SK-N-SH treated with all-trans-retinoic acid at 6 μM for 48 hours (cell line): ENCODE data around the gene CNTD1.

Source experiments
- ATAC-seq: fragments of 200-7000 bp; cut with Tn5 transposase; 3 replicates; pipeline ENCODE4 v1.9.1; 2020; ENCODE audit warnings: mild to moderate bottlenecking, moderate library complexity
- ARNTL ChIP-seq: fragments of 450-650 bp; formaldehyde crosslinking; IDR thresholded peaks from 2 replicates; pipeline ENCODE4 v1.5.0; 2020; ENCODE audit warnings: low read depth, mild to moderate bottlenecking, moderate library complexity, borderline replicate concordance
- BACH2 ChIP-seq: fragments of 250-450 bp; sonication (Bioruptor Pico); IDR thresholded peaks from 2 replicates; pipeline ENCODE4 v1.9.0; 2021; ENCODE audit warnings: mild to moderate bottlenecking, borderline replicate concordance
- CSDC2 ChIP-seq: fragments of 250-450 bp; sonication (Bioruptor Pico); IDR thresholded peaks from 2 replicates; pipeline ENCODE4 v1.5.0; 2020; ENCODE audit warnings: mild to moderate bottlenecking, moderate library complexity
- ESRRG ChIP-seq: fragments of 250-450 bp; sonication (Bioruptor Pico); IDR thresholded peaks from 2 replicates; pipeline ENCODE4 v1.6.1; 2021; ENCODE audit warnings: mild to moderate bottlenecking
- ISL1 ChIP-seq: fragments of 250-450 bp; sonication (Bioruptor Pico); IDR thresholded peaks from 2 replicates; pipeline ENCODE4 v2.1.2; 2022; ENCODE audit warnings: mild to moderate bottlenecking, moderate library complexity
- OSR1 ChIP-seq: fragments of 250-450 bp; sonication (Bioruptor Pico); IDR thresholded peaks from 2 replicates; pipeline ENCODE4 v1.8.0; 2022; ENCODE audit warnings: moderate library complexity, mild to moderate bottlenecking, inconsistent platforms
- RARB ChIP-seq: fragments of 250-450 bp; sonication (Bioruptor Pico); IDR thresholded peaks from 2 replicates; pipeline ENCODE4 v1.8.0; 2021; ENCODE audit warnings: mild to moderate bottlenecking, moderate library complexity
- SNAI2 ChIP-seq: fragments of 250-450 bp; sonication (Bioruptor Pico); IDR thresholded peaks from 2 replicates; pipeline ENCODE4 v1.5.0; 2020; ENCODE audit warnings: mild to moderate bottlenecking, moderate library complexity
- TCF4 ChIP-seq: fragments of 250-450 bp; sonication (Bioruptor Pico); IDR thresholded peaks from 2 replicates; pipeline ENCODE4 v1.8.0; 2021; ENCODE audit warnings: mild to moderate bottlenecking, moderate library complexity, borderline replicate concordance
- ZC3H10 ChIP-seq: fragments of 250-450 bp; sonication (Bioruptor Pico); IDR thresholded peaks from 2 replicates; pipeline ENCODE4 v1.5.1; 2021; ENCODE audit warnings: mild to moderate bottlenecking, moderate library complexity
- ZFP3 ChIP-seq: fragments of 250-450 bp; sonication (Bioruptor Pico); IDR thresholded peaks from 2 replicates; pipeline ENCODE4 v1.5.0; 2020; ENCODE audit warnings: mild to moderate bottlenecking, moderate library complexity
- ZNF565 ChIP-seq: fragments of 450-650 bp; formaldehyde crosslinking; conservative IDR thresholded peaks from 2 replicates; pipeline ENCODE4 v1.5.0; 2020; ENCODE audit warnings: low read depth, mild to moderate bottlenecking, moderate library complexity
- ZNF70 ChIP-seq: fragments of 450-650 bp; formaldehyde crosslinking; IDR thresholded peaks from 2 replicates; pipeline ENCODE4 v1.5.0; 2020; ENCODE audit warnings: mild to moderate bottlenecking, moderate library complexity
- ZNF8 ChIP-seq: fragments of 450-650 bp; formaldehyde crosslinking; IDR thresholded peaks from 2 replicates; pipeline ENCODE4 v1.5.0; 2020; ENCODE audit warnings: mild to moderate bottlenecking, moderate library complexity
- TF ChIP-seq, protein P1 (sequence below): fragments of 250-450 bp; sonication (Bioruptor Pico); IDR thresholded peaks from 2 replicates; pipeline ENCODE4 v1.8.0; 2020; ENCODE audit warnings: mild to moderate bottlenecking, moderate library complexity, borderline replicate concordance
- TF ChIP-seq, protein P2 (sequence below): fragments of 250-450 bp; sonication (Bioruptor Pico); IDR thresholded peaks from 2 replicates; pipeline ENCODE4 v1.5.1; 2020; ENCODE audit warnings: low read depth, mild to moderate bottlenecking, moderate library complexity
- TF ChIP-seq, protein P3 (sequence below): fragments of 250-450 bp; sonication (Bioruptor Pico); IDR thresholded peaks from 2 replicates; pipeline ENCODE4 v1.5.1; 2021; ENCODE audit warnings: mild to moderate bottlenecking, moderate library complexity
- TF ChIP-seq, protein P4 (sequence below): fragments of 250-450 bp; sonication (Bioruptor Pico); IDR thresholded peaks from 2 replicates; pipeline ENCODE4 v1.8.0; 2021; ENCODE audit warnings: low read depth, mild to moderate bottlenecking, moderate library complexity, borderline replicate concordance
- TF ChIP-seq, protein P5 (sequence below): fragments of 250-450 bp; sonication (Bioruptor Pico); IDR thresholded peaks from 2 replicates; pipeline ENCODE4 v1.5.0; 2020; ENCODE audit warnings: mild to moderate bottlenecking, moderate library complexity

Gene CNTD1

DNA sequence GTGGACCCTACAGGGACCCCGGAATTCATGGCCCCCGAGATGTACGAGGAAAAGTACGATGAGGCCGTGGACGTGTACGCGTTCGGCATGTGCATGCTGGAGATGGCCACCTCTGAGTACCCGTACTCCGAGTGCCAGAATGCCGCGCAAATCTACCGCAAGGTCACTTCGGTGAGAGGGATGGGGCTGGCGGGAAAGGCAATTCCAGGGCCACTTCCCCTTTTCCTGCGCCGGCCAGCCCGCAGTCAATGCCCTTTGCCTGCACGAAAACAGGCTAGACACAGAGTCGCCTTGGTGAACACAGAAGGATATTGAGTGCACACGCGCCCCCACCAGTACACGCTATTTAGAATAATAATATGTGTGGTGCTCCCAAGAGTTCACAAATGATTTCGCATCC, 14.3 kb upstream of the CNTD1 start:
- no peak for ATAC-seq
- TF ChIP-seq, protein P1, sequence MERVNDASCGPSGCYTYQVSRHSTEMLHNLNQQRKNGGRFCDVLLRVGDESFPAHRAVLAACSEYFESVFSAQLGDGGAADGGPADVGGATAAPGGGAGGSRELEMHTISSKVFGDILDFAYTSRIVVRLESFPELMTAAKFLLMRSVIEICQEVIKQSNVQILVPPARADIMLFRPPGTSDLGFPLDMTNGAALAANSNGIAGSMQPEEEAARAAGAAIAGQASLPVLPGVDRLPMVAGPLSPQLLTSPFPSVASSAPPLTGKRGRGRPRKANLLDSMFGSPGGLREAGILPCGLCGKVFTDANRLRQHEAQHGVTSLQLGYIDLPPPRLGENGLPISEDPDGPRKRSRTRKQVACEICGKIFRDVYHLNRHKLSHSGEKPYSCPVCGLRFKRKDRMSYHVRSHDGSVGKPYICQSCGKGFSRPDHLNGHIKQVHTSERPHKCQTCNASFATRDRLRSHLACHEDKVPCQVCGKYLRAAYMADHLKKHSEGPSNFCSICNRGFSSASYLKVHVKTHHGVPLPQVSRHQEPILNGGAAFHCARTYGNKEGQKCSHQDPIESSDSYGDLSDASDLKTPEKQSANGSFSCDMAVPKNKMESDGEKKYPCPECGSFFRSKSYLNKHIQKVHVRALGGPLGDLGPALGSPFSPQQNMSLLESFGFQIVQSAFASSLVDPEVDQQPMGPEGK (CRISPR knock-in tag), result no peak
- TF ChIP-seq ARNTL (CRISPR knock-in tag), result no peak
- TF ChIP-seq ZNF565 (CRISPR knock-in tag), result no peak
- no peak for TF ChIP-seq SNAI2 (CRISPR knock-in tag)
- no peak for TF ChIP-seq ZC3H10 (CRISPR knock-in tag)
- TF ChIP-seq OSR1 (CRISPR knock-in tag), result no peak
- TF ChIP-seq, protein P2, sequence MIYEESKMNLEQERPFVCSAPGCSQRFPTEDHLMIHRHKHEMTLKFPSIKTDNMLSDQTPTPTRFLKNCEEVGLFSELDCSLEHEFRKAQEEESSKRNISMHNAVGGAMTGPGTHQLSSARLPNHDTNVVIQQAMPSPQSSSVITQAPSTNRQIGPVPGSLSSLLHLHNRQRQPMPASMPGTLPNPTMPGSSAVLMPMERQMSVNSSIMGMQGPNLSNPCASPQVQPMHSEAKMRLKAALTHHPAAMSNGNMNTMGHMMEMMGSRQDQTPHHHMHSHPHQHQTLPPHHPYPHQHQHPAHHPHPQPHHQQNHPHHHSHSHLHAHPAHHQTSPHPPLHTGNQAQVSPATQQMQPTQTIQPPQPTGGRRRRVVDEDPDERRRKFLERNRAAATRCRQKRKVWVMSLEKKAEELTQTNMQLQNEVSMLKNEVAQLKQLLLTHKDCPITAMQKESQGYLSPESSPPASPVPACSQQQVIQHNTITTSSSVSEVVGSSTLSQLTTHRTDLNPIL (CRISPR knock-in tag), result no peak
- no peak for TF ChIP-seq ZFP3 (CRISPR knock-in tag)
- TF ChIP-seq, protein P3, sequence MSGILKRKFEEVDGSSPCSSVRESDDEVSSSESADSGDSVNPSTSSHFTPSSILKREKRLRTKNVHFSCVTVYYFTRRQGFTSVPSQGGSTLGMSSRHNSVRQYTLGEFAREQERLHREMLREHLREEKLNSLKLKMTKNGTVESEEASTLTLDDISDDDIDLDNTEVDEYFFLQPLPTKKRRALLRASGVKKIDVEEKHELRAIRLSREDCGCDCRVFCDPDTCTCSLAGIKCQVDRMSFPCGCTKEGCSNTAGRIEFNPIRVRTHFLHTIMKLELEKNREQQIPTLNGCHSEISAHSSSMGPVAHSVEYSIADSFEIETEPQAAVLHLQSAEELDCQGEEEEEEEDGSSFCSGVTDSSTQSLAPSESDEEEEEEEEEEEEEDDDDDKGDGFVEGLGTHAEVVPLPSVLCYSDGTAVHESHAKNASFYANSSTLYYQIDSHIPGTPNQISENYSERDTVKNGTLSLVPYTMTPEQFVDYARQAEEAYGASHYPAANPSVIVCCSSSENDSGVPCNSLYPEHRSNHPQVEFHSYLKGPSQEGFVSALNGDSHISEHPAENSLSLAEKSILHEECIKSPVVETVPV (CRISPR knock-in tag), result no peak
- TF ChIP-seq CSDC2, result no peak
- no peak for TF ChIP-seq ZNF70
- no peak for TF ChIP-seq BACH2 (CRISPR knock-in tag)

DNA sequence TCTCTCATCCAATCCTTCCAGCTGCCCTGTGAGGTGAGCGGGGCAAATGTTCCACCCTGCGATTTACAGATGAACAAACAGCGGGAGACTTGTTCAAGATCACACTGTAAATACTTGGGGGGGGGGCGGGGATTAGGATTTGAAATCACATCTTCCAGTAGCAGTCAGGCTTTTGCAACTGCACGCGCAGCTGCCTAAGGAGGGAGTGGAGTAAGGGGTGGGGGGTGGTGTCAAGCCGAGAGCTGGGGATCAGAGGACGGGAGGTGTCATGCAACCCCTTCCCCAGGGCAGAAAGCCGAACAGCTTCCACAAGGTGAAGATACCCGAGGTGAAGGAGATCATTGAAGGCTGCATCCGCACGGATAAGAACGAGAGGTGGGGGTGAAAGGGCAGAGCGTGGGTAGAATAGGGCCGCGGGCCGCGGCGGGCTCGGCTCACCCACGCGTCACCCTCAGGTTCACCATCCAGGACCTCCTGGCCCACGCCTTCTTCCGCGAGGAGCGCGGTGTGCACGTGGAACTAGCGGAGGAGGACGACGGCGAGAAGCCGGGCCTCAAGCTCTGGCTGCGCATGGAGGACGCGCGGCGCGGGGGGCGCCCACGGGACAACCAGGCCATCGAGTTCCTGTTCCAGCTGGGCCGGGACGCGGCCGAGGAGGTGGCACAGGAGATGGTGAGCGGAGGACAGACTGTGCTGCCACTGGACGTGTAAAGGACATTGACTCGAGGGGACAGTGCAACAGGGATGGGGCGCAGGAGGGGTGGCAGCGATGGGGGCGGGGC, 13.7 kb upstream of the CNTD1 start:
- no peak for TF ChIP-seq RARB (CRISPR knock-in tag)
- no peak for TF ChIP-seq TCF4
- TF ChIP-seq, protein P4, sequence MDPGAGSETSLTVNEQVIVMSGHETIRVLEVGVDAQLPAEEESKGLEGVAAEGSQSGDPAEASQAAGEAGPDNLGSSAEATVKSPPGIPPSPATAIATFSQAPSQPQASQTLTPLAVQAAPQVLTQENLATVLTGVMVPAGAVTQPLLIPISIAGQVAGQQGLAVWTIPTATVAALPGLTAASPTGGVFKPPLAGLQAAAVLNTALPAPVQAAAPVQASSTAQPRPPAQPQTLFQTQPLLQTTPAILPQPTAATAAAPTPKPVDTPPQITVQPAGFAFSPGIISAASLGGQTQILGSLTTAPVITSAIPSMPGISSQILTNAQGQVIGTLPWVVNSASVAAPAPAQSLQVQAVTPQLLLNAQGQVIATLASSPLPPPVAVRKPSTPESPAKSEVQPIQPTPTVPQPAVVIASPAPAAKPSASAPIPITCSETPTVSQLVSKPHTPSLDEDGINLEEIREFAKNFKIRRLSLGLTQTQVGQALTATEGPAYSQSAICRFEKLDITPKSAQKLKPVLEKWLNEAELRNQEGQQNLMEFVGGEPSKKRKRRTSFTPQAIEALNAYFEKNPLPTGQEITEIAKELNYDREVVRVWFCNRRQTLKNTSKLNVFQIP, result no peak
- no peak for TF ChIP-seq OSR1 (CRISPR knock-in tag)
- TF ChIP-seq SNAI2 (CRISPR knock-in tag), result no peak
- no peak for TF ChIP-seq ZNF8 (CRISPR knock-in tag)
- ATAC-seq, result no peak

DNA sequence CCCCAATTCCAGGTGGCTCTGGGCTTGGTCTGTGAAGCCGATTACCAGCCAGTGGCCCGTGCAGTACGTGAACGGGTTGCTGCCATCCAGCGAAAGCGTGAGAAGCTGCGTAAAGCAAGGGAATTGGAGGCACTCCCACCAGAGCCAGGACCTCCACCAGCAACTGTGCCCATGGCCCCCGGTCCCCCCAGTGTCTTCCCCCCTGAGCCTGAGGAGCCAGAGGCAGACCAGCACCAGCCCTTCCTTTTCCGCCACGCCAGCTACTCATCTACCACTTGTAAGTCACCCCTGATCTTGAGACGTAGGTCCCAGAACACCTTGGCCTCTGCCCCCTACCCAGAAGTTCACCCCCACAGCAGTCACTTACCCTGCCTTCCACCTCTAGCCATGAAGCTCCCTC, 11.4 kb upstream of the CNTD1 start:
- no peak for ATAC-seq
- TF ChIP-seq, protein P2 (CRISPR knock-in tag), result no peak
- TF ChIP-seq, protein P4, result no peak
- TF ChIP-seq SNAI2 (CRISPR knock-in tag), result no peak
- no peak for TF ChIP-seq ISL1 (CRISPR knock-in tag)
- TF ChIP-seq ESRRG, result no peak
- TF ChIP-seq BACH2 (CRISPR knock-in tag), result no peak
- no peak for TF ChIP-seq TCF4
- no peak for TF ChIP-seq ZNF70
- no peak for TF ChIP-seq ZC3H10 (CRISPR knock-in tag)
- TF ChIP-seq OSR1 (CRISPR knock-in tag), result no peak
- no peak for TF ChIP-seq CSDC2
- TF ChIP-seq, protein P1 (CRISPR knock-in tag), result no peak
- no peak for TF ChIP-seq ZFP3 (CRISPR knock-in tag)
- TF ChIP-seq, protein P3 (CRISPR knock-in tag), result no peak
- no peak for TF ChIP-seq ARNTL (CRISPR knock-in tag)
- no peak for TF ChIP-seq RARB (CRISPR knock-in tag)
- TF ChIP-seq, protein P5, sequence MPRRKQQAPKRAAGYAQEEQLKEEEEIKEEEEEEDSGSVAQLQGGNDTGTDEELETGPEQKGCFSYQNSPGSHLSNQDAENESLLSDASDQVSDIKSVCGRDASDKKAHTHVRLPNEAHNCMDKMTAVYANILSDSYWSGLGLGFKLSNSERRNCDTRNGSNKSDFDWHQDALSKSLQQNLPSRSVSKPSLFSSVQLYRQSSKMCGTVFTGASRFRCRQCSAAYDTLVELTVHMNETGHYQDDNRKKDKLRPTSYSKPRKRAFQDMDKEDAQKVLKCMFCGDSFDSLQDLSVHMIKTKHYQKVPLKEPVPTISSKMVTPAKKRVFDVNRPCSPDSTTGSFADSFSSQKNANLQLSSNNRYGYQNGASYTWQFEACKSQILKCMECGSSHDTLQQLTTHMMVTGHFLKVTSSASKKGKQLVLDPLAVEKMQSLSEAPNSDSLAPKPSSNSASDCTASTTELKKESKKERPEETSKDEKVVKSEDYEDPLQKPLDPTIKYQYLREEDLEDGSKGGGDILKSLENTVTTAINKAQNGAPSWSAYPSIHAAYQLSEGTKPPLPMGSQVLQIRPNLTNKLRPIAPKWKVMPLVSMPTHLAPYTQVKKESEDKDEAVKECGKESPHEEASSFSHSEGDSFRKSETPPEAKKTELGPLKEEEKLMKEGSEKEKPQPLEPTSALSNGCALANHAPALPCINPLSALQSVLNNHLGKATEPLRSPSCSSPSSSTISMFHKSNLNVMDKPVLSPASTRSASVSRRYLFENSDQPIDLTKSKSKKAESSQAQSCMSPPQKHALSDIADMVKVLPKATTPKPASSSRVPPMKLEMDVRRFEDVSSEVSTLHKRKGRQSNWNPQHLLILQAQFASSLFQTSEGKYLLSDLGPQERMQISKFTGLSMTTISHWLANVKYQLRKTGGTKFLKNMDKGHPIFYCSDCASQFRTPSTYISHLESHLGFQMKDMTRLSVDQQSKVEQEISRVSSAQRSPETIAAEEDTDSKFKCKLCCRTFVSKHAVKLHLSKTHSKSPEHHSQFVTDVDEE (CRISPR knock-in tag), result no peak
